CD4-positive, CD25-positive, alpha-beta regulatory T cell (primary cell): ENCODE measurements around the gene SLBP. TPM values are rescaled to one million over a fixed set of nuclear protein-coding genes. Genes with fewer than 3 reads are reported as not detected.

Experiments used
- ATAC-seq, 2 donors: fragments of 150-1000 bp; cut with Tn5 transposase; one replicate each; pipeline ENCODE4 v1.10.0; 2021; ENCODE audit warnings: low read depth in 2 of 2, moderate number of reproducible peaks in 2 of 2, moderate library complexity in 1 of 2
- DNase-seq, 3 donors: peaks; one replicate each; pipeline versions ENCODE4 v3.0.0 to v3.0.0-alpha.2; 2012 to 2022; ENCODE audit warnings: mixed read lengths in 1 of 3
- H3K27ac ChIP-seq: one replicate; pipeline ENCODE4 v1.7.0; 2013; ENCODE audit warnings: mild to moderate bottlenecking, low read length; ENCODE audit not compliant: insufficient read depth, poor library complexity, severe bottlenecking
- H3K27me3 ChIP-seq: one replicate; pipeline ENCODE4 v1.7.0; 2013; ENCODE audit warnings: low read length; ENCODE audit not compliant: control insufficient read depth, insufficient read depth
- H3K36me3 ChIP-seq: one replicate; pipeline ENCODE4 v1.7.0; 2013; ENCODE audit warnings: mild to moderate bottlenecking, low read length, moderate library complexity; ENCODE audit not compliant: control insufficient read depth, insufficient read depth
- H3K4me1 ChIP-seq: 2 replicates; pipeline ENCODE4 v1.7.0; 2013; ENCODE audit warnings: mild to moderate bottlenecking, low read length; ENCODE audit not compliant: insufficient read depth, control insufficient read depth, poor library complexity, severe bottlenecking
- H3K4me3 ChIP-seq: one replicate; pipeline ENCODE4 v1.7.0; 2013; ENCODE audit warnings: low read depth, mild to moderate bottlenecking, low read length, moderate library complexity
- H3K9me3 ChIP-seq, 2 experiments: 1 replicate in 1 of 2; 2 replicates in 1 of 2; pipeline ENCODE4 v1.7.0; 2013; ENCODE audit warnings: low read length in 2 of 2, mild to moderate bottlenecking in 1 of 2, moderate library complexity in 1 of 2; ENCODE audit not compliant: control insufficient read depth in 2 of 2
- H3K27ac Mint-ChIP-seq, 3 donors: one replicate each; pipeline ENCODE4 v1.8.0; 2020 to 2022; ENCODE audit warnings: mild to moderate bottlenecking in 3 of 3, mixed read lengths in 3 of 3, moderate library complexity in 2 of 3
- H3K27me3 Mint-ChIP-seq: one replicate; pipeline ENCODE4 v1.8.0; 2022; ENCODE audit warnings: mild to moderate bottlenecking, mixed read lengths
- H3K36me3 Mint-ChIP-seq: one replicate; pipeline ENCODE4 v1.8.0; 2020; ENCODE audit warnings: mixed read lengths
- H3K4me1 Mint-ChIP-seq, 4 donors: one replicate each; pipeline ENCODE4 v1.8.0; 2020 to 2022; ENCODE audit warnings: mixed read lengths in 4 of 4, mild to moderate bottlenecking in 1 of 4
- H3K4me3 Mint-ChIP-seq, 4 donors: one replicate each; pipeline ENCODE4 v1.8.0; 2020 to 2022; ENCODE audit warnings: mild to moderate bottlenecking in 4 of 4, mixed read lengths in 4 of 4, moderate library complexity in 3 of 4
- H3K9me3 Mint-ChIP-seq, 7 donors: one replicate each; pipeline ENCODE4 v1.8.0; 2020 to 2022; ENCODE audit warnings: mixed read lengths in 7 of 7, mild to moderate bottlenecking in 3 of 7, moderate library complexity in 2 of 7
- polyA plus RNA-seq, 4 donors: library from polyadenylated mRNA; unstranded; fragments of 300-500 nt; fragmentation: Illumina TruSeq; gene quantifications; one replicate each; pipeline ENCODE4 v1.2.3, GENCODE V29; 2021
- total RNA-seq: library from RNA; stranded (reverse); gene quantifications from one replicate; pipeline ENCODE4 v1.2.3, GENCODE V29; 2022

Gene SLBP
- total and polyA plus RNA-seq, 5 donors from 2014 or later = 36.7 to 83.8 (median 77.5) TPM

GRCh38 chr4:1716065-1716945 lies 4.2 kb upstream of the SLBP start:
- no peaks in the 10 kb centered on the region for H3K36me3 Mint-ChIP-seq
- ATAC-seq = no peak
- H3K4me3 Mint-ChIP-seq = peak overlapping the region in 3 of 4 donors; percentile 46 to 99 (median 73)

GRCh38 chr4:1715002-1715758 lies 3.1 kb upstream of the SLBP start:
- Mint-ChIP-seq H3K9me3 (no peaks in the 10 kb centered on the region), H3K4me1 (peaks cover 4 to 55% (median 35%) of the 10 kb centered on the region in 4 donors), H3K4me3 (peak overlapping the region in 3 of 4 donors; percentile 97 to 99 (median 97)), H3K27me3 (no peaks in the 10 kb centered on the region), H3K27ac (peak overlapping the region; percentile 60 to 96 (median 62)), H3K36me3 (no peaks in the 10 kb centered on the region)
- Histone ChIP-seq H3K9me3 (no peaks in the 10 kb centered on the region), H3K4me3 (no peak overlapping the region), H3K27ac (peak overlapping the region; percentile 14), H3K27me3 (no peaks in the 10 kb centered on the region), H3K4me1 (peaks cover 49% of the 10 kb centered on the region), H3K36me3 (peaks cover 5% of the 10 kb centered on the region)
- no peak for ATAC-seq
- no peak for DNase-seq

More at GRCh38 chr4:1716065-1716945, 4.2 kb upstream of the SLBP start:
- H3K27ac ChIP-seq = no peak overlapping the region
- H3K27me3 ChIP-seq = no peaks in the 10 kb centered on the region
- Mint-ChIP-seq H3K27ac (peak overlapping the region in 1 of 3 donors; percentile 96), H3K9me3 (no peaks in the 10 kb centered on the region), H3K4me1 (peaks cover 0 to 48% (median 26%) of the 10 kb centered on the region in 4 donors), H3K27me3 (no peaks in the 10 kb centered on the region)
- H3K36me3 ChIP-seq = peaks cover 5% of the 10 kb centered on the region
- H3K4me3 ChIP-seq = no peak overlapping the region
- DNase-seq = no peak
- H3K9me3 ChIP-seq = no peaks in the 10 kb centered on the region
- peaks cover 41% of the 10 kb centered on the region for H3K4me1 ChIP-seq

- ATAC-seq = no peak
- H3K36me3 Mint-ChIP-seq = no peaks in the 10 kb centered on the region
- no peaks in the 10 kb centered on the region for H3K27me3 Mint-ChIP-seq
- H3K9me3 Mint-ChIP-seq = no peaks in the 10 kb centered on the region
- Histone ChIP-seq H3K27ac (peak overlapping the region; percentile 94), H3K27me3 (no peaks in the 10 kb centered on the region), H3K36me3 (peaks cover 5% of the 10 kb centered on the region), H3K4me3 (peak overlapping the region; percentile 86), H3K9me3 (no peaks in the 10 kb centered on the region), H3K4me1 (peaks cover 49% of the 10 kb centered on the region)
- peaks cover 6 to 57% (median 36%) of the 10 kb centered on the region in 4 donors for H3K4me1 Mint-ChIP-seq
- peak in 1 of 3 donors; percentile 44 for DNase-seq
- H3K4me3 Mint-ChIP-seq = peak overlapping the region; percentile 96 to 99 (median 97)
- H3K27ac Mint-ChIP-seq = peak overlapping the region; percentile 20 to 96 (median 62)
These were observed 2.3 kb upstream of the SLBP start for GRCh38 chr4:1714303-1715001.

- H3K4me1 Mint-ChIP-seq = peaks cover 13 to 63% (median 42%) of the 10 kb centered on the region in 4 donors
- Histone ChIP-seq H3K27me3 (no peaks in the 10 kb centered on the region), H3K9me3 (no peaks in the 10 kb centered on the region), H3K4me3 (peak overlapping the region; percentile 86), H3K27ac (peak overlapping the region; percentile 94), H3K4me1 (peaks cover 58% of the 10 kb centered on the region), H3K36me3 (peaks cover 10% of the 10 kb centered on the region)
- no peaks in the 10 kb centered on the region for H3K9me3 Mint-ChIP-seq
- no peak for ATAC-seq
- peak overlapping the region; percentile 96 to 99 (median 97) for H3K4me3 Mint-ChIP-seq
- DNase-seq = no peak
- no peaks in the 10 kb centered on the region for H3K27me3 Mint-ChIP-seq
- peak overlapping the region; percentile 92 to 97 (median 96) for H3K27ac Mint-ChIP-seq
- peaks cover 3% of the 10 kb centered on the region for H3K36me3 Mint-ChIP-seq
These were observed 1.1 kb upstream of the SLBP start for GRCh38 chr4:1713003-1713851.

GRCh38 chr4:1711571-1712215 lies 426 bp downstream of the SLBP start:
- H3K36me3 Mint-ChIP-seq = peaks cover 3% of the 10 kb centered on the region
- peaks cover 59% of the 10 kb centered on the region for H3K4me1 ChIP-seq
- peaks cover 5% of the 10 kb centered on the region for H3K36me3 ChIP-seq
- H3K9me3 Mint-ChIP-seq = no peaks in the 10 kb centered on the region
- ATAC-seq (peak; percentile 14 to 21), DNase-seq (peak in 1 of 3 donors; percentile 69)
- H3K27ac Mint-ChIP-seq = peak overlapping the region; percentile 73 to 96 (median 94)
- peak overlapping the region; percentile 85 for H3K4me3 ChIP-seq
- H3K27me3 Mint-ChIP-seq = no peaks in the 10 kb centered on the region
- H3K27me3 ChIP-seq = no peaks in the 10 kb centered on the region
- no peaks in the 10 kb centered on the region for H3K9me3 ChIP-seq
- peaks cover 15 to 68% (median 48%) of the 10 kb centered on the region in 4 donors for H3K4me1 Mint-ChIP-seq
- H3K27ac ChIP-seq = peak overlapping the region; percentile 94
- H3K4me3 Mint-ChIP-seq = peak overlapping the region; percentile 91 to 98 (median 94)

- no peak for DNase-seq
- no peaks in the 10 kb centered on the region for H3K27me3 Mint-ChIP-seq
- H3K27ac Mint-ChIP-seq = peak overlapping the region; percentile 73 to 96 (median 94)
- Histone ChIP-seq H3K27ac (peak overlapping the region; percentile 94), H3K36me3 (peaks cover 5% of the 10 kb centered on the region), H3K4me1 (peaks cover 59% of the 10 kb centered on the region), H3K4me3 (peak overlapping the region; percentile 85), H3K27me3 (no peaks in the 10 kb centered on the region), H3K9me3 (no peaks in the 10 kb centered on the region)
- no peaks in the 10 kb centered on the region for H3K9me3 Mint-ChIP-seq
- peaks cover 15 to 72% (median 50%) of the 10 kb centered on the region in 4 donors for H3K4me1 Mint-ChIP-seq
- ATAC-seq = no peak
- H3K36me3 Mint-ChIP-seq = peaks cover 8% of the 10 kb centered on the region
- peak overlapping the region; percentile 91 to 98 (median 94) for H3K4me3 Mint-ChIP-seq
These were observed 1.0 kb downstream of the SLBP start for GRCh38 chr4:1711055-1711570.
